ENCODE results near the gene NOP14. TPM values are rescaled to one million over a fixed set of nuclear protein-coding genes. Genes with fewer than 3 reads are reported as not detected.

The NOP14 gene
- total RNA-seq, 6 experiments from 2014 or later: 16.1 to 24.7 (median 19.5) TPM

GRCh38 chr4:2929469-2929868 lies 33.7 kb downstream of the NOP14 start:
- no peaks in the 10 kb centered on the region for H3K9me3 ChIP-seq
- no peak overlapping the region for H3K4me3 ChIP-seq
- peaks cover 0 to 20% (median 0%) of the 10 kb centered on the region in 4 donors for H3K4me1 ChIP-seq
- no peaks in the 10 kb centered on the region for H3K27me3 ChIP-seq
- DNase-seq: peak; percentile 16 to 44 (median 31)
- intact Hi-C loops (cut with DNase I): no loop called here
- no peak for ATAC-seq
- peaks cover 0 to 46% (median 10%) of the 10 kb centered on the region in 4 donors for H3K36me3 ChIP-seq
- TF ChIP-seq CTCF (IDR thresholded peaks at IDR 0.05) (no peak), POLR2A (IDR thresholded peaks at IDR 0.05) (no peak)
- WGBS (ENCODE audit: insufficient coverage, low coverage, low lambda C conversion rate, missing lambda C conversion rate): 88% methylated on average over 4 of the region's 16 CpGs
- peak overlapping the region in 1 of 3 donors; percentile 54 for H3K27ac ChIP-seq

- ATAC-seq (no peak), DNase-seq (peak; percentile 17 to 40 (median 39))
- WGBS (ENCODE audit: insufficient coverage, low coverage, low lambda C conversion rate, missing lambda C conversion rate): 81% methylated on average over 11 of the region's 32 CpGs
- peaks cover 0 to 25% (median 0%) of the 10 kb centered on the region in 4 donors for H3K4me1 ChIP-seq
- intact Hi-C loops (cut with DNase I): no loop called here
- H3K4me3 ChIP-seq: no peak overlapping the region
- peaks cover 0 to 46% (median 10%) of the 10 kb centered on the region in 4 donors for H3K36me3 ChIP-seq
- no peaks in the 10 kb centered on the region for H3K27me3 ChIP-seq
- H3K27ac ChIP-seq: no peak overlapping the region
- no peaks in the 10 kb centered on the region for H3K9me3 ChIP-seq
- TF ChIP-seq CTCF (IDR thresholded peaks at IDR 0.05): no peak
- TF ChIP-seq POLR2A (IDR thresholded peaks at IDR 0.05): no peak
Observed at GRCh38 chr4:2928242-2929176, 34.7 kb downstream of the NOP14 start.

- 98% methylated on average over 8 of the region's 12 CpGs for WGBS (ENCODE audit: insufficient coverage, low coverage, low lambda C conversion rate, missing lambda C conversion rate)
- intact Hi-C loops (cut with DNase I): no loop called here
Observed at GRCh38 chr4:2927696-2928075, 35.5 kb downstream of the NOP14 start.

GRCh38 chr4:2927016-2927695 lies 36.0 kb downstream of the NOP14 start:
- H3K9me3 ChIP-seq: no peaks in the 10 kb centered on the region
- peaks cover 0 to 25% (median 0%) of the 10 kb centered on the region in 4 donors for H3K4me1 ChIP-seq
- H3K27ac ChIP-seq: no peak overlapping the region
- H3K27me3 ChIP-seq: no peaks in the 10 kb centered on the region
- peaks cover 0 to 51% (median 13%) of the 10 kb centered on the region in 4 donors for H3K36me3 ChIP-seq
- TF ChIP-seq POLR2A (IDR thresholded peaks at IDR 0.05) (no peak), CTCF (IDR thresholded peaks at IDR 0.05) (no peak)
- intact Hi-C loops (cut with DNase I): no loop called here
- no peak overlapping the region for H3K4me3 ChIP-seq
- WGBS (ENCODE audit: insufficient coverage, low coverage, low lambda C conversion rate, missing lambda C conversion rate): no CpG with 5 or more reads among the region's 18 CpGs
- ATAC-seq (no peak), DNase-seq (peak; percentile 16 to 39 (median 30))

More at GRCh38 chr4:2927696-2928075, 35.5 kb downstream of the NOP14 start:
- Histone ChIP-seq H3K27ac (no peak overlapping the region), H3K27me3 (no peaks in the 10 kb centered on the region), H3K4me1 (peaks cover 0 to 25% (median 0%) of the 10 kb centered on the region in 4 donors), H3K9me3 (no peaks in the 10 kb centered on the region), H3K4me3 (no peak overlapping the region), H3K36me3 (peaks cover 0 to 46% (median 11%) of the 10 kb centered on the region in 4 donors)
- ATAC-seq: no peak
- no peak for TF ChIP-seq CTCF (IDR thresholded peaks at IDR 0.05)
- no peak for TF ChIP-seq POLR2A (IDR thresholded peaks at IDR 0.05)
- peak; percentile 6 to 28 (median 22) for DNase-seq
